ENCODE results near the gene SPRY4.

DNA sequence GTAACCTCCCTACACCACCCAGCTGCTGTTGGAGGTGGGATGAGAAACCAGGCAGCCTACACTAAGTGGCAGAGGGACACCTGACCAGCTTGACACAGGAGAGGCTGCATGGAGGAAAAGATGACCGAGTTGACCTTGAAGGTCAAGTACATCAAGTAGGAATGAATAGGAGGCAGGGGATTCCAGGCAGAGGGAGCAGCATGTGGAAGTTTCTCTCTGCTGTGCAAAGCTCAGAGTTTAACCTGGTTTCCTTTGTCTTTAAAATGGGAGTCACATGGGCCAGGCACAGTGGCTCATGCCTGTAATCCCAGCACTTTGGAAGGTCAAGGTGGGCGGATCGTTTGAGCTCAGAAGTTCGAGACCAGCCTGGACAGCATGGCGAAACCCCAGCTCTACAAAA is 32.6 kb downstream of the SPRY4 start:
- TF ChIP-seq POLR2AphosphoS5 (IDR thresholded peaks at IDR 0.05; ENCODE audit: low read depth, low read length) (no peak), POLR2A (IDR thresholded peaks at IDR 0.05; ENCODE audit: low read depth, low read length) (no peak), TAF1 (IDR thresholded peaks at IDR 0.05; ENCODE audit: low read depth, low read length) (no peak), SPI1 (IDR thresholded peaks at IDR 0.05; ENCODE audit: low read depth, low read length) (no peak), POU2F2 (IDR thresholded peaks at IDR 0.05; ENCODE audit: low read depth, low read length) (no peak), PAX5 (IDR thresholded peaks at IDR 0.05; ENCODE audit: insufficient read depth, low read length, severe bottlenecking) (no peak)

Measured in GM12891 (cell line).